H1 (cell line): ENCODE measurements around the gene SLIT3. TPM values are rescaled to one million over a fixed set of nuclear protein-coding genes. Genes with fewer than 3 reads are reported as not detected.

ENCODE experiments used
- polyA plus RNA-seq, 7 experiments: library from polyadenylated mRNA; depleted of rRNA in 3 of 7; stranded (reverse) in 5 of 7; unstranded in 2 of 7; fragments of >200 nt in 5 of 7; fragments of 200-250 nt in 2 of 7; gene quantifications; 1 replicate in 5 of 7; 2 replicates in 1 of 7; 4 replicates in 1 of 7; pipeline versions ENCODE4 v1.2.1 to v1.2.3, GENCODE V29; 2011 to 2013; ENCODE audit warnings: missing spikeins in 2 of 7, mixed read lengths in 2 of 7
- total RNA-seq: library from RNA; stranded (reverse); fragmentation: NEBNext Ultra II Directional; extraction: Animal tissue kit (Norgen Biotek cat#: 25700); gene quantifications from 2 replicates; pipeline ENCODE4 v1.2.1, GENCODE V29; 2021
- TF ChIP-seq, protein P1 (sequence below): fragments of 300-600 bp; sonication (generic); IDR thresholded peaks from 2 replicates; pipeline ENCODE4 v1.7.1; 2012; ENCODE audit warnings: low read length, moderate library complexity, mild to moderate bottlenecking, inconsistent platforms; ENCODE audit not compliant: insufficient replicate concordance

The SLIT3 gene
- total and polyA plus RNA-seq, 2 of the 8 experiments (the other 6 are each of a cell fraction or from before 2014, with no cell fraction given) = 1.1 to 1.2 TPM

DNA sequence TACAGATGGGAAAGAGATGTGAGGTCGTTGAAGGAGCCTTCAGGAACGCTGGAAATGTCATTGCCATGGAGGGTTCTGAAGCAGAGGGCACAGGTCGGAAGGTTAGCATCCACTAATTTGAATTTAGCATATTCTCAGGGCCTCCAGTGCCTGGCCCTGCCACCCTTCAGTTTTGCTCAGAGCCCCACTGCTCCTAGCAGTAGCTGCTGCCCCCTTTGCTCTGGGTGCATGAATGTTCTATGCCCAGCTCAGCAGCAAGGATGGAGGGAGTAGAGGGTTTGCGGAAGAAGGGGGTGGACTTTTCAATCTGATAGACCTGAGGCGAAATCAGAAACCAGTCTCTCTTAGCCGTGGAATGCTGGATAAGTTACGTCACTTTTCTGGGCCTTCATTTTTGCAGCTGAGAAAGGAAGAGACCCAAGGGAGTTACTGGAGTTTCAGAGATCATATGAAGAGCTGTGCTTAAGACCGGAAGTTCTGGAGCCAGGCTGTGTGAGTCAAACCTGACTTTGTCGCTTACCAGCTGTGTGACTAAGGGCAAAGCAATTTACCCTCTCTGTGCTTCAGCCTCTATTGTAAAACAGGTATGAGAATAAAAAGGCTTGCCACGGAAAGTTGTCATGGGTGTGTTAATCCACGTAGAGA, 588.5 kb downstream of the SLIT3 start (continued):
- TF ChIP-seq, protein P1, sequence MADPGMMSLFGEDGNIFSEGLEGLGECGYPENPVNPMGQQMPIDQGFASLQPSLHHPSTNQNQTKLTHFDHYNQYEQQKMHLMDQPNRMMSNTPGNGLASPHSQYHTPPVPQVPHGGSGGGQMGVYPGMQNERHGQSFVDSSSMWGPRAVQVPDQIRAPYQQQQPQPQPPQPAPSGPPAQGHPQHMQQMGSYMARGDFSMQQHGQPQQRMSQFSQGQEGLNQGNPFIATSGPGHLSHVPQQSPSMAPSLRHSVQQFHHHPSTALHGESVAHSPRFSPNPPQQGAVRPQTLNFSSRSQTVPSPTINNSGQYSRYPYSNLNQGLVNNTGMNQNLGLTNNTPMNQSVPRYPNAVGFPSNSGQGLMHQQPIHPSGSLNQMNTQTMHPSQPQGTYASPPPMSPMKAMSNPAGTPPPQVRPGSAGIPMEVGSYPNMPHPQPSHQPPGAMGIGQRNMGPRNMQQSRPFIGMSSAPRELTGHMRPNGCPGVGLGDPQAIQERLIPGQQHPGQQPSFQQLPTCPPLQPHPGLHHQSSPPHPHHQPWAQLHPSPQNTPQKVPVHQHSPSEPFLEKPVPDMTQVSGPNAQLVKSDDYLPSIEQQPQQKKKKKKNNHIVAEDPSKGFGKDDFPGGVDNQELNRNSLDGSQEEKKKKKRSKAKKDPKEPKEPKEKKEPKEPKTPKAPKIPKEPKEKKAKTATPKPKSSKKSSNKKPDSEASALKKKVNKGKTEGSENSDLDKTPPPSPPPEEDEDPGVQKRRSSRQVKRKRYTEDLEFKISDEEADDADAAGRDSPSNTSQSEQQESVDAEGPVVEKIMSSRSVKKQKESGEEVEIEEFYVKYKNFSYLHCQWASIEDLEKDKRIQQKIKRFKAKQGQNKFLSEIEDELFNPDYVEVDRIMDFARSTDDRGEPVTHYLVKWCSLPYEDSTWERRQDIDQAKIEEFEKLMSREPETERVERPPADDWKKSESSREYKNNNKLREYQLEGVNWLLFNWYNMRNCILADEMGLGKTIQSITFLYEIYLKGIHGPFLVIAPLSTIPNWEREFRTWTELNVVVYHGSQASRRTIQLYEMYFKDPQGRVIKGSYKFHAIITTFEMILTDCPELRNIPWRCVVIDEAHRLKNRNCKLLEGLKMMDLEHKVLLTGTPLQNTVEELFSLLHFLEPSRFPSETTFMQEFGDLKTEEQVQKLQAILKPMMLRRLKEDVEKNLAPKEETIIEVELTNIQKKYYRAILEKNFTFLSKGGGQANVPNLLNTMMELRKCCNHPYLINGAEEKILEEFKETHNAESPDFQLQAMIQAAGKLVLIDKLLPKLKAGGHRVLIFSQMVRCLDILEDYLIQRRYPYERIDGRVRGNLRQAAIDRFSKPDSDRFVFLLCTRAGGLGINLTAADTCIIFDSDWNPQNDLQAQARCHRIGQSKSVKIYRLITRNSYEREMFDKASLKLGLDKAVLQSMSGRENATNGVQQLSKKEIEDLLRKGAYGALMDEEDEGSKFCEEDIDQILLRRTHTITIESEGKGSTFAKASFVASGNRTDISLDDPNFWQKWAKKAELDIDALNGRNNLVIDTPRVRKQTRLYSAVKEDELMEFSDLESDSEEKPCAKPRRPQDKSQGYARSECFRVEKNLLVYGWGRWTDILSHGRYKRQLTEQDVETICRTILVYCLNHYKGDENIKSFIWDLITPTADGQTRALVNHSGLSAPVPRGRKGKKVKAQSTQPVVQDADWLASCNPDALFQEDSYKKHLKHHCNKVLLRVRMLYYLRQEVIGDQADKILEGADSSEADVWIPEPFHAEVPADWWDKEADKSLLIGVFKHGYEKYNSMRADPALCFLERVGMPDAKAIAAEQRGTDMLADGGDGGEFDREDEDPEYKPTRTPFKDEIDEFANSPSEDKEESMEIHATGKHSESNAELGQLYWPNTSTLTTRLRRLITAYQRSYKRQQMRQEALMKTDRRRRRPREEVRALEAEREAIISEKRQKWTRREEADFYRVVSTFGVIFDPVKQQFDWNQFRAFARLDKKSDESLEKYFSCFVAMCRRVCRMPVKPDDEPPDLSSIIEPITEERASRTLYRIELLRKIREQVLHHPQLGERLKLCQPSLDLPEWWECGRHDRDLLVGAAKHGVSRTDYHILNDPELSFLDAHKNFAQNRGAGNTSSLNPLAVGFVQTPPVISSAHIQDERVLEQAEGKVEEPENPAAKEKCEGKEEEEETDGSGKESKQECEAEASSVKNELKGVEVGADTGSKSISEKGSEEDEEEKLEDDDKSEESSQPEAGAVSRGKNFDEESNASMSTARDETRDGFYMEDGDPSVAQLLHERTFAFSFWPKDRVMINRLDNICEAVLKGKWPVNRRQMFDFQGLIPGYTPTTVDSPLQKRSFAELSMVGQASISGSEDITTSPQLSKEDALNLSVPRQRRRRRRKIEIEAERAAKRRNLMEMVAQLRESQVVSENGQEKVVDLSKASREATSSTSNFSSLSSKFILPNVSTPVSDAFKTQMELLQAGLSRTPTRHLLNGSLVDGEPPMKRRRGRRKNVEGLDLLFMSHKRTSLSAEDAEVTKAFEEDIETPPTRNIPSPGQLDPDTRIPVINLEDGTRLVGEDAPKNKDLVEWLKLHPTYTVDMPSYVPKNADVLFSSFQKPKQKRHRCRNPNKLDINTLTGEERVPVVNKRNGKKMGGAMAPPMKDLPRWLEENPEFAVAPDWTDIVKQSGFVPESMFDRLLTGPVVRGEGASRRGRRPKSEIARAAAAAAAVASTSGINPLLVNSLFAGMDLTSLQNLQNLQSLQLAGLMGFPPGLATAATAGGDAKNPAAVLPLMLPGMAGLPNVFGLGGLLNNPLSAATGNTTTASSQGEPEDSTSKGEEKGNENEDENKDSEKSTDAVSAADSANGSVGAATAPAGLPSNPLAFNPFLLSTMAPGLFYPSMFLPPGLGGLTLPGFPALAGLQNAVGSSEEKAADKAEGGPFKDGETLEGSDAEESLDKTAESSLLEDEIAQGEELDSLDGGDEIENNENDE = no peak
